HK-2 (cell line): ENCODE results near the gene KIF21B.

Experiments
- DNase-seq: peaks from one replicate; pipeline ENCODE4 v3.0.0-alpha.2; 2018; ENCODE audit not compliant: unreplicated experiment

The KIF21B gene

DNA sequence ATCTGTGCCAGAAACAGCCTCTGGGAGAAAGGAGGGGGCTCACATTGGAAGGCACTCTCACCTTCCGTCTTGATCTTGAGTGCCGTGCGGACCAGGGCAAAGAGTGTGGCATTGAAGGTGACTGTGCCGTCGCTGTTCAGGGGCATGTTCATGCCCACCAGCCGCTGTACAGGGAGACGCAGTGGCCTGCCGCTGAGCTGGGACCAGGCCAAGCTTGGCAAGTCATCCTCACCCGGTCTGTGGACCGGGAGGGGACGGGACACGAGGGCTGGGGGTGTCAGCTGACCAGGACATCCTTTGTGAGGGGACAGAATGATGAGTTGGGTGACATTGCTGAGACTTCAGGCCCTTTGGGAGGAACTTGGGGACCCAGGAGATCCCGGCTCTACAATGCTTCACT, 25.0 kb upstream of the KIF21B start:
- no peak for DNase-seq

DNA sequence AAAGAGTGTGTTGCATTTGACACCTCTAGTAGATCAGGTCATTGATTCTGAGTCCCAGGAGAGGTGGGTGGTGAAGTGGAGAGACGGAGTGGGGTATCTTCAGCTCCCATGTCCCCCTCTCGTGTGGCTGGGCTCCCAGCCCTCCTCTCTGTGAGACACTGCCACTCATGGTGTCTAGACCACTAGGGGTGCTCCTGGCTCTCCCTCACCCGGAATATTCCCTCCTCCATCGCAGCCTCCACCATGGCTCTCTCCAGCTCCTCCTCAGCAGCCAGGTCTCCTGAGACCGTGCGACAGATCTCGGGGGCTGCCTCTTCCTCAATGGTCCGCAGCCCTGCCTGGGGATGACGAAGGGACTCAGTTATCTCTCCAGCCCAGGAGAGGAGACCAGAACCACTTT, 20.6 kb upstream of the KIF21B start:
- no peak for DNase-seq

DNA sequence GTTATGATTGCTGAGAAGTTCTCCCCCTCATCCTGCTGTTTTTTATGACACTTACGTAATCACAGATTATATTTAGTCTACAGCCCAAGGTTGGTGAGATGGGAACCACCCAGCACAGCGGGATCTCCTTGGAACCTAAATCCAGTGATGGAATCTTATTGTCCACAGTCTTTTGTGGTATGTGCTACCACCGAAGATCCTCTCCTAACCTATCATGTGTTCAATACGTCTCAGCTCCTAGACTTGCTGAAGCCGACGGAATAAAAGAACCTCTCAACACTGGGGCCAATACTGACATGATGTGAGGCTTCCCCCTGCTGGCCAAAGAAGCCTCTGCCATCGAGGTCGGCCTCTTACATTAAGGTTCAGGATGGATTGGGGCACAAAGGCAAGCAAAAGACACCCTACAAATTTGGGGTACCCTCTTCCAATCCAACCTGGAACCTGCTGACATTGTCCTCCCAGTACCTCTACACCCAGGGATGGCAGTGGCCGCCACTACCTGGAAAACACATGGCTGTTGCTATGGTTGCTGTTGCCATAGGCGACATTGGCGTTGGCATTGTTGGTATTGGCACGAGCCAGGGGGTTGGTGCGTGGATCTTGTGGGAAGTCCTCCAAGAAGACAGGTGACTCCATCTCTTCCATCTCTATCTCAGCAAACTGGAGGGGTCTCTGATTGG, 19.4 kb upstream of the KIF21B start:
- peak; percentile 60 for DNase-seq

DNA sequence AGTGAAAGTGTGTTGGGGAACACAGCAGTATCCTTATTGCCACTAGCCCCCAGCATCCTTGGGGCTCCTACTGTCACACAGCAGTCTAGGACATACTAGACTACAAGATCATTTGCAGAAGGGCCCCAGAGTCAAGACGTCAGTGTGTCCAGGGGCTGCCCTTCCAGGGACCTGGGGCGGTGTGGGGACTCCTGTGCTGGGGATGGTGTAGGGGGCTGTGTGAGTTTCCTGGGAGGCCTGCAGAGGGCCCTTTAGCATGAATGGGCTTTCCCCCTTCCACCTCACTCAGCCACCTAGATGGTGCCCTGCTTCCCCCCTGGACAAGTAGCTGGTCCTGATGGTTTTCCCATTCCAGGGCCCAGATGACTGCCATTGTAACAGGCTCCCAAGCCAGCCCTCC, 17.5 kb upstream of the KIF21B start:
- no peak for DNase-seq

DNA sequence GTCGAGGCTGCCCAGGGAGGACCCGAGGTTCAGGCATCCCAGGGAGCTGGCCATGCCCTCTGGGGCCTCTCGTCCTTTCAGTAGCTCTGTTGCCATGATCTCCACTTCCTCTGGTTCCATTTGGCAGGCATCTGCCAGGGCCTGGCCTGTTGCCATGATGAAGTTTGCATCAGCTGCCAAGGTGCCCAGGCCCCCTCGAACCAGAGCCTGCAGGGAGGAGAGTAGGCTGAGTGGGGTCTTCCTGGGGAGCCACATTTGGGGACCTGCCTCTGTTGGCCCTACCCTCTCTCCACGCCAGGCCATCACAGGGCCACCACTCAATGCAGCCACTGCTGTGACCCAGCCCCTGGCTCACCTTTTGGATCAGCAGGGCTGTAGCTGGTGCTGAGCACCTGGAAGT, 16.4 kb upstream of the KIF21B start:
- DNase-seq: no peak

DNA sequence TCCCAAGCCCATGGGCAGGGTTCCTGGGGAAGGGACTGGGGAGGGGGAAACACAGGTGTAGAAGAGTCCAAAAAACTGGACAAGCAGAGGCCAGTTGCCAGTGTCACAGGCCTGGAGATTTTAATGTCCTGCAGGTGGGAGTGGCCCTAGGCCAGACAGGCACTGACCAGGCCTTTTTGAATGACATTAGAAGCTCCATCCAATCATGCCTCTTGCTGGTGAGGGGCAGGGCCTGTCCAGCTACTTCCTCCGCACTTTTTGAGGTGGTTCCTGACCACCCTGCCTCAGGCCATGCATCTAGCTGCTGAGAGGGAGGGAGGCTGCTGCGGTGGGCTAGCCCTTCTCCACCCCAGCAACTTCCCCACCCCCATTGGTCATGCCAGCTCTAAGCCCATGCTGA, 15.9 kb upstream of the KIF21B start:
- DNase-seq: no peak

DNA sequence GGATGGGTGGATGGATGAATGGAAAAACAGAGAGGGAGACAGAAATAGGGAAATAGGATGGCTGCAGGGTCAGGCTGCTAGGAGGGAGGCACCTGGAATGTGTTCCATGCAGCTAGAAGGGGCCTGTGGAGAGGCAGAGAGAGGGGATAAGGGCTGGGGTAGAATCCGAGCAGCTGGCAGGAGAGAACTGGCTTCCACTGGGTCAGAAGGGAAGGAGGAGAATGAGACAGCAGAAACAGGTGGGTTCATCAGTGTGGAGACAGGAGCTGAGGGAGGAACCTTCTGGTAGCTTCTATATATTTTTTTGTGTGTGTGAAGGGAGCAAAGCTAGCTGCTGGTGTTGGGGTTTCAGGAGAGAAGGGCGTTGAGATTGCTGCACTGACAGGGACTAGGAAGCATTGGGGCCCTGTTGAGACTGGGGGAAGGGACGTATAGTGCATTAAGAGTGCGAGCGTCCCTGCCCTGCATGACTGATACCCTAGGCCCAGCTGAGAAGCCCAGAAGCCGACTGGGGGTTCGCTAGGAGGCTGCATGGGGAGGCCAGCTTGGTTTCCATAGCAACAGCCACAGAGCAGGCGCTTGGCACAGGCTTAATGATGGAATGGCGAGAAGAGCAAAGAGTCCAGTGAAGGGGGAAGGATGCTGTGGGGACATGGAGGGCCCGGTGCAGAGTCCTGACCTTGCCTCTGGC, 14.8 kb upstream of the KIF21B start:
- no peak for DNase-seq

DNA sequence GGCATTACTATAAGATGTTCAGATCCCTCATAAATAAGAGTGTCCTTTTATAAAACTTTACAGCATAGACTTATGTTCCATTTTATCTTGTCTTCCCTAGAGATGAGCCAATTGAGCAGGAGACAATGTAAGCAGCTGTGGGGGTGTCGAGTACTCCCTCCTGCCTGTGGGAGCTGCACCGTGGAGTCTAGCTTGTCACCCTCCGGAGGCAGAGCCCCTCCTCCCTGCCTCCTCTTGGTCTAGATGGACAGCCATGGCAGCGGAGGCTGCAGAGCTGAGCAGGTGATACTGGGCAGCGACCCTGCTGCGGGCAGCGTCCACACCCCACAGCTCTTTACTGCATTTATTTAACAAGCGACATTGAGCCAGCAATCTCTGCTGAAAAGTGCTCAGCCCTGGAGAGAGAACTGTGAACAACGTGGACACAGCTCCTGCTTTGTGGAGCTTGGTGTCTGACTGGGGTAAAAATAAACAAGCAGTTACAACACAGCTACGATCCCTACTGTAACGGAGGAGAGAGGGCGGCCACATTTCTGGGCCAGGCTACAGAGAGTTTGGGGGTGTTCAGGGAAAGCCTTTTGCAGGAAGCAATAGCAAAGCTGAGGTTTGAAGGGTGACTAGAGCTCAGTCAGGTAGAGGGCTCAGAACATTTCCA, 12.8 kb upstream of the KIF21B start:
- DNase-seq: no peak

DNA sequence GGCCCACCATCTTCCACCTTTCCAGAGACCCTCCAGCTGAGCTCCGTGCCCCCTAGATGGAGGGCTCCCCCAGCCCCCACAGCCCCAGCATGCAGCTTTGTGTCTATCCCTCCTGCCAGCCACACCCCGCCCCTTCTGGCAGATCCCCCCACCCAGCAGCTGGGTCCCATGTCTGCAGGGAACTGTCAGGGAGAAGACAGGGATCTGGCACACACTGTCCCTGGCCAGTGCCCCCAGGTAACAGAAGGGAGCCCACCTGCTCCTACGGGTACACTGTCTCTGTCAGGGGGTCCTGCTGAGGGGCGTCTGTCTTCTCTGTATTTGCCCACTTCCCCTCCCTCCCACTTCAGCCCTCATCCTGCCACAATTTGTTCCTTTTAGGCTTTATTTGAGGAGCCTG, 11.2 kb upstream of the KIF21B start:
- DNase-seq: no peak

DNA sequence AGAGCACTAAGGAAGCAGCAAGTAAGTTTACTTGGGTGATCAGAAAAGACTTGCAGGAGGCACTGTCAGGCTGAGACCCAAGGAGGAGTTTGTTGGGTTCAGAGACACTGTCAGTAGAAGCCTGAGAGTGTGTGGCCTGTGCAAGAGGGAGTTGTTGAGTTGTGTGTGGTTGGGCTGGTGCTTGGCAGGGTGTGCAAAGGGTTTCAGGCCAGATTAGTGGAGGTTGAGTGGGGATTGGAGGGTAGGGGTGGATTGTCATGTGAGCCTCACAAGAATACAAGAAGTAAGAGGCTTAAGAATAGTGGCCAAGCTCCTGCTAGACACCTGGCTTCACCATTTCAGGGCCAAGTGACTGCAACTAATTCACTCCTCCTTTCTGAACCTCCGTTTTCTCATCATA, 8.9 kb upstream of the KIF21B start:
- DNase-seq: no peak

DNA sequence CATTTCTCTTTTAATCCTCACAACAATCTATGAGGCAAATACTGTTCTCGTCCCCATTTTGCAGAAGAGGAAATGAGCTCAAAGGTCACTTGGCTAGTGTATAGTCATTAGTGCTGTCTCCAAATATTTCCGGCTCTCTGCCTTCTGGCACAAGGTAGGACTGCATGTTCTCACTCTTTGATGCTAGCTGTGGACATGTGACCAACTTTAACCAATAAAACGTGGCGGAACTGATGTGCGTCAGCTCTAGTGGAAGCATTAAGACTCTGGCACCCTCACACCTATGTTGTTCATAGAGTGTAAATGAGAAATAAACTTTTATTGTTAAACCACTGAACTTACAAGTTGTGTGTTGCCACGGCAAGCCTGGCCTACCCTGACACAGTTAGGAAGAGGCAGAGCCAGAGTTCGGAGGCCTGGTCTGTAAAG, 5.0 kb upstream of the KIF21B start:
- no peak for DNase-seq

DNA sequence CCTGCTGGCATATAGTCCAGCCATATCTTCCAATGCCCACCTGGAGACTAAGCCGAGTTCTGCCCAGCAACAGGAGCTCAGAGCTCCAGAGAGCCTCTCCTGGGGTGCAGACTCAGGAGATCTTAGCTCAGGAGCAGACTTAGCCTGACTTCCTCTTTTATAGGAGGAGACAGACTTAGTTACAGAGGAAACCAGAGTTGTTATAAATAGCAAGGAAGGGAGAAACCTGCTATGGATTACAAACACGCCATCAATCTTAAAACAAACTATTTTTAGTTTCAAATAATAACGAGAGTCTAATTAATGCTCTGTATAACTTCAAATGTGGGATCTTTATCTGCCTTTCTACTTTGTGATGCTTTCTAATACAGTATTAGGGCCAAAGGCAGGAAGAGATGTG, 3.3 kb upstream of the KIF21B start:
- no peak for DNase-seq

DNA sequence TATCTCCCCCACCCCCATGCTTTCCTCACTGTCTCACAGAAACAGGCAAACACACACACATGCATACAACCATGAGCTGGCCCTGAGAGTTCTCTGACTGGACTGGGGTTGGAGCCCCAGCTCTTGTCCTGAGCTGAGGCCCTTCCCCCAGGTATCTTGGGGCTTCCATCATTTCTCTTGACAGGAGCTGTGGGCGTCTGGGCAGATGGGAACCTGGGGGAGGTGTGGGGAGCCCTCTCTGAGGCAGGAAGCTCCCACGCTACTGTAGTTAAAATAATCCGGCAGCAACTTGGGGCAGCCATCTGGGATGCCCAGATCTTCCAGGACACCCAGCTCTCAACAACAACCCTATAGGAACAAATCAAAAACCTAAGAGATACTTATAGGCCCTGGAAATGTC, 2.7 kb upstream of the KIF21B start:
- no peak for DNase-seq

DNA sequence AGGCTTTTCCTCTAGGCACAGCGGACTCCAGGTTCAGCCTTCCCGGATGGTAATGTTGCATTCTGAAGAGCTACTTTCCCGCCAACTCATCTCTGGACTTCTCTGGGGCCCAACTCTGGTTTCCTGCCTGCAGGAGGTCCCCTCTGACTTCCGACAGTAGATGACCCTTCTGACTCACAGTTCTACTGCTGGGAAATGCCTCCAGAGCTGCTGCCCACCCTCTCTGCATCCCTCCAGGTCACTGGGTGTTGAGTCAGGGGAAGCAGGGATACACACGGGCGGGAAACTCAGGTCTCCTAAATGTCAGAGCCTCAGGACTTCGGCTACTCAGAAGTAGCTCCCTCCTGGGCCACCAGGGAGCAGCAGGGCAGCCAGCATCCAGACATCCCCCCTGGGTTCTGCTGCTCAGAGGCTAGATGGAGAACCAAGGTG, 2.1 kb upstream of the KIF21B start:
- DNase-seq: peak; percentile 81

DNA sequence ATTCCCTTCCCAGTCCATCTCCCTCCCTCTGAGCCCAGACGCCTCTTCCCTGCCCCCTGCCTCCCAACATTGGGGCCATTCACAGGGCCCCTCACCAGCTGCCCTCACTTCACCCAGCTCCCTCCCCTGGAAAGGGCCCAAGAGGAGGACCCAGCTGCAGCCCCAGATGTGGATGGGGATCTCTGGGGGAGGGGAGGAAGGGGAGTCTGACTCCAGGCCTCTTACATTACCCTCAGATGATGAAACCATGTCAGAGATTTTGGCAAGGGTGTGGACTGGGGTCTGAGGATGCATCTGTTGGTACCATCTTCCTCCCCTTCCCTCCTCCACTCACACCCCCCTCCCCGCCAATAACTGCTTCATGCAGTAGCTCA, 1.1 kb upstream of the KIF21B start:
- no peak for DNase-seq

DNA sequence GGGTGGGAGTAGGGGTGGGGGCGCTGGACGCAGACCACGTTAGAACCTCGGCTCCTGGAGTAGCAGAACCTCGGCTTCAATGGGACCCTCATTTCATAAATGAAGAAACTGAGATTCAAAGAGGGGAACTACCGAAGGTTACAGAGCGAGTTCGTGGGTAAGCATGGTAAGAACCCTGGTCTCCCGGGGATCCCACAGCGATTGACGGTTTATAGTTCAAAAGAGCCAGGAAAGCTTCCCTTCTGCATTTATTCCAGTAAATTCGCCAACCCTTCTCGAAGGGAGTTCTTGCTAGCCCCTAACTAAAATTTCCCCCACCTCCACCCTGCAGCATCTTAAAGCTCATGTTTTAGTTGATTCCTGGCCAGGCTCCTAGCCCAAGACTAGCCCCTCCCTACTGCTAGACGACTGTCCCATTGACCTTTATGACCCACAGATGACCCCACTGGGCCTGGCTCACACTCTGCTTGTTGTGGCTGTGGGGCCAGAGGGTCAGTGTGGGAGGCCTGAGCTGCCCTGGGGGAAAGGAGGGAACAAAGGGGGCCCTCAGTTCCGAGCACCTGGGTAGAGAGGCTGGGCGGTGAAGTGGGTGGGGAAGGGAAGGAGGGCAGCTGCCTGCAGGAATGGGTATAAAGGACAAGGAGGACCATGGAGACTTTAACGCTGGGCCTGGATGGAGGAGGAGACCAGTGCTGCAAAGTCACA, 558 bp upstream of the KIF21B start:
- no peak for DNase-seq

DNA sequence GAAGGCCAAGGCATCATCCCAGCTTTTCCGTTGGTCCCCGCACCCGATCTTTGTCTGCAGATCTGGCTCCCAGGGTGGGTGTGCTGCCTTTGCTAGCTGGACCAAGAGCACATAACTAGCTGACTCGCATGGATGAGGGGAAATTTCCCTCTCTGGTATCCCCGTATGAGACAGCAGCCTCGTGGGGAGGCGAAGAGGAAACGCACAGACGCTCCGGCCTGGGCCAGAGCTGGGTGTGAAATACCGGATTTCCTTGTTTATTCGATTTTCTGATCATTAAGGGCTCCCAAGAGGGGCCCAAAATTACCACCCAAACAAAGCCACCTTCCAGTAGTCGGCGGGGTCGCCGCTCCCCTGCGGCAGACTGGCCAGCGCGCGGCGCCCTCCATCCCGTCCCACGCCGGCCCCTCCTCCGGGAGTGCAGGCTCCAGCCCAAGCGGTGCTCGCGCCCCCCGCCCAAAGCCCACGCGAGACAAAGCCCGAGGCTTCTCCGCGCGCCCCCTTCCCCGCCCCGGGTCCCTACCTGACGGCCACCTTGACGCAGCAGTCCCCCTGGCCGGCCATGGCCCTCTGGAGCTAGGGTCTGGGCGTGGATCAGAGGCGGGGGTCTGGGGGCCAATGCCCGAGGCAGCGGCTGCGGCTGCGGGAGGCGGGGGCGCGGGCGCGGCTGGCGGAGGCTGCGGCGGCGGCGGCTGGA, 546 bp downstream of the KIF21B start:
- DNase-seq: peak; percentile 49

DNA sequence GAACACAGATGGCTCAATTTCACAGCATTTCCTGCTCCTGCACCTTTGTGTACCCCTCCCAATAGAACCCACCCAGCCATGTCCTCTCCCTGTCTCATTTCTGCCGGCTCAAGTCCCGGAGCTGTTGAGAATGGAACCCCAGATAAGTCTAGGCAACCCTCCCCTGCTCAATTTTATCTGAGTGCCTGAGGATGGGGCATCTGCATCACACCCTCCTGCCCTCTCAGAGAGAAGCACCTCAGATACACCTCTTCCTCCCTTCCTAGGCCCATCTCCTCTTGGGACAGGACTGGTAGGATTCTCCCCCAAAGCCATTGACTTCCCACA, 1.1 kb downstream of the KIF21B start:
- DNase-seq: no peak

DNA sequence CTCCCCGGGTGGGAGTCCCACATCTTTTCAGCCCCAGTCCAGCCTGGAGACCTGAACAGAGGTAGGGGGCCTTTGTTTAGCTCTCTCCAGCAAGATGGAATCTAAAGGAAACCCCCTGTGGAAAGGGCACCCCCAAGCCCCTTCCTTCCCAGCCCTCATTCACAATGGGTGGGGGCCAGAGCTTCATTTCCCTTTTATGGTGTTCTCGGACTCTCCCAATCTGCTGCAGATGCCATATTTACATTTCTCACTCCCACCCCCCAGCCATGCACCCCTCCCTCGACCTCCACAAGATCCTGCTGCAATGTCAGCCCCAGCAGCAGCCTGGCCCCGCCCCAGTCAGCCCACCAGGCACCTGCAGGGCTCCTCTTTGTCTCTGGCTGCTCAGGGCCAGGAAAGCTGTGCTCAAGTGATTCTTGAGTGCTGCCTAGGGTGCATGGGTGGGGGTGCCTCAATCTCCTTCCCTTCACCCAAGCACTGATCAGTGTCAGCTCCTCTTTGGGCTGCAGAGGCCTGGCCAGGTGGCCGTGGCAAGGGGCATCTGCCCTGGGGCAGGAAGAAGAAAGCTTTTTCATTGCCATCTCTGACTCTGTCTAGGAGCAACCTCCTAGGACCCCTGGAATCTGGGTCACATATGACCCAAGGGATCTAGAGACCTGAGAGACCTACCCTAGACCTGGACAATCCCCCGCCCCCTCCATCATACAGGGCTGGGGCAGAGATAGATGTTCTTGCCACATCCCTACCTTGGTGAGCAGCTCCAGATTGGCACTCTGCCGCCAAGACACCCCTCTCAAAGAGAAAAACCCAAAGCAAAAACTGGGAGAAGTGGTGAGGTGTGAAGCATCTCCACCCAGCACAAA, 1.7 kb downstream of the KIF21B start:
- DNase-seq: no peak

DNA sequence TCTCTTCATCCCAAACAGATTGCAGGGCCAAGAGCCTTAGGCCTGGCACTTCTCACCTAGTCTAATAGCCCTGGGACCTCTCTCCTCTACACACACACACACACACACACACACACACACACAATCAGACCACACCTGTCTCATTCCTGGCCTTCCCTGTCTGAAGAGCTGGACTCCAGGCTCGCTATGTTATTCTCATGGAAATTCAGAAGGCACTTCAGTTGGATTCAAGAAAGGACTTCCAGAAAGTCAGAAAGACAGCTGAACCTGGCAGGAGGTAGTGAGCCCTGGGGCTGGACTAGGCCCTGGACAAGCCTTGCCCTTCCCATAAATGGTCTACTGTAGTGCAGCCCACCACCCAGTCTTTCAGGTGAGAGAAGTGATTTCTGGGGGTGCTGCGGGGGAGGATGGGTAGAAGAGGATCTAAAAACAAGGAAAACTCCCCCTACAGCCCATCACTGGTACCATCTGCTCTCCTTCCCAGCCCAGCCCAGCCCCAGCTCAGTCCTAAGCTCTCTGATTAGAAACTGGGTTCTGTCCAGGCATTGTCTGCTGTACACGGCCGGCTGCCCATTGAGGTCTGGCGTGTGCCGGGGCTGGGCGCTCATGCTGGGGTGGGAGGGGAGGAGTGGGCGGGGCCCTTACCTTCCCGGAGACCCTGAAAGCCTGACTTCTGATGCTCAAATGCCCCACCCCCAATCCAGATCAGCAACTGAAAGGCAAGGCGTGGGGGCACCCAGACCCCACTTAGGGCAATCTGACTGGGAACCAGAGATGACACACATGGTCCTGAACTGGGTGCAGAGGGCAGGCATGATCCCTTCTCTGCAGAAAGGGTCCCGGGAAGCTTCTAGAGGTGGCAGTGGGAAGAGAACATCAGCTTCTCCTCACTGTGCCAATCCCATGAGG, 2.5 kb downstream of the KIF21B start:
- peak; percentile 25 for DNase-seq
